HL-60/S4 treated with retinoic acid at 250 ng/mL for 4 days and 3 days (cell line): ENCODE measurements around the gene KCTD21.

Experiments used
- in situ Hi-C: fragments of 300-500 bp; cut with MboI; formaldehyde crosslinking; loops from 2 replicates; pipeline ENCODE4 v1.7.0; 2022; ENCODE audit warnings: low sequenced_read_pairs

Gene KCTD21

GRCh38 chr11:78220218-78221157 is 32.1 kb upstream of the KCTD21 start:
- in situ Hi-C loops: loop anchor here (10.0 to 25.0 kb wide), 2 partner anchors 214 to 342 kb away; partner anchors contain the start of gene NARS2

GRCh38 chr11:78219493-78220217 is 31.2 kb upstream of the KCTD21 start:
- in situ Hi-C loops: loop anchor here (10.0 to 25.0 kb wide), 2 partner anchors 215 to 343 kb away; partner anchors contain the start of gene NARS2

GRCh38 chr11:78218707-78219492 is 30.5 kb upstream of the KCTD21 start:
- in situ Hi-C loops: loop anchor here (25.0 kb wide), 1 partner anchor 343 kb away; the partner anchor contains the start of gene NARS2

- in situ Hi-C loops: loop anchor here (25.0 kb wide), 1 partner anchor 344 kb away; the partner anchor contains the start of gene NARS2
Measured at GRCh38 chr11:78217650-78218541, 29.5 kb upstream of the KCTD21 start.

GRCh38 chr11:78216571-78217287 is 28.3 kb upstream of the KCTD21 start:
- in situ Hi-C loops: loop anchor here (25.0 kb wide), 1 partner anchor 346 kb away; the partner anchor contains the start of gene NARS2

GRCh38 chr11:78216021-78216420 is 27.6 kb upstream of the KCTD21 start:
- in situ Hi-C loops: loop anchor here (25.0 kb wide), 1 partner anchor 346 kb away; the partner anchor contains the start of gene NARS2

GRCh38 chr11:78214331-78215194 is 26.1 kb upstream of the KCTD21 start:
- in situ Hi-C loops: loop anchor here (25.0 kb wide), 1 partner anchor 348 kb away; the partner anchor contains the start of gene NARS2

- in situ Hi-C loops: loop anchor here (25.0 kb wide), 1 partner anchor 349 kb away; the partner anchor contains the start of gene NARS2
Measured at GRCh38 chr11:78213526-78214330, 25.3 kb upstream of the KCTD21 start.

GRCh38 chr11:78212586-78213371 is 24.4 kb upstream of the KCTD21 start:
- in situ Hi-C loops: loop anchor here (25.0 kb wide), 1 partner anchor 350 kb away; the partner anchor contains the start of gene NARS2

- in situ Hi-C loops: loop anchor here (25.0 kb wide), 1 partner anchor 351 kb away; the partner anchor contains the start of gene NARS2
Measured at GRCh38 chr11:78211565-78211964, 23.1 kb upstream of the KCTD21 start.

- in situ Hi-C loops: loop anchor here (25.0 kb wide), 1 partner anchor 352 kb away; the partner anchor contains the start of gene NARS2
Measured at GRCh38 chr11:78210000-78210608, 21.7 kb upstream of the KCTD21 start.

GRCh38 chr11:78209478-78209877 is 21.1 kb upstream of the KCTD21 start:
- in situ Hi-C loops: loop anchor here (25.0 kb wide), 1 partner anchor 353 kb away; the partner anchor contains the start of gene NARS2

GRCh38 chr11:78208257-78209165 is 20.1 kb upstream of the KCTD21 start:
- in situ Hi-C loops: loop anchor here (25.0 kb wide), 1 partner anchor 354 kb away; the partner anchor contains the start of gene NARS2
